GM12878 (cell line): ENCODE measurements around the gene TMEM174. TPM values are rescaled to one million over a fixed set of nuclear protein-coding genes. Genes with fewer than 3 reads are reported as not detected.

Experiments used
- ATAC-seq: fragments of 200-7000 bp; cut with Tn5 transposase; 3 replicates; pipeline ENCODE4 v1.9.1; 2020; ENCODE audit warnings: mild to moderate bottlenecking, moderate library complexity
- BruUV-seq: library from RNA; stranded (reverse); fragments of 400-500 nt; replicated peaks from 2 replicates; lab custom pipeline; 2021; lab: Mats Ljungman, UMichigan
- CTCF ChIA-PET: fragments of 300-600 bp; sonication (Branson Sonifier 250); formaldehyde crosslinking; extraction: SDS; loops from one replicate; lab custom pipeline; 2021; ENCODE audit warnings: inconsistent platforms; lab: Yijun Ruan, JAX
- POLR2A ChIA-PET: fragments of 350-600 bp; formaldehyde crosslinking; extraction: SDS; loops from one replicate; lab custom pipeline; 2021; ENCODE audit warnings: inconsistent platforms; lab: Charles Lee
- RAD21 ChIA-PET: fragments of 300-600 bp; sonication (Branson Sonifier 250); formaldehyde crosslinking; loops from one replicate; lab custom pipeline; 2023; ENCODE audit warnings: antibody characterized with exemption; ENCODE audit not compliant: unreplicated experiment; lab: Charles Lee
- SMC1A ChIA-PET: fragments of 300-600 bp; sonication (Branson Sonifier 250); formaldehyde crosslinking; loops from one replicate; lab custom pipeline; 2023; ENCODE audit not compliant: unreplicated experiment, uncharacterized antibody; lab: Charles Lee
- DNase-seq: peaks from one replicate; pipeline ENCODE4 v3.0.0-alpha.2; 2011; ENCODE audit warnings: low read depth, low spot score
- FAIRE-seq: peaks from 3 replicates; lab custom pipeline; 2011; peaks lifted over from hg19 to GRCh38; lab: Jason Lieb, UNC
- H2AFZ ChIP-seq: 2 replicates; pipeline ENCODE4 v1.6.0; 2011; ENCODE audit warnings: low read depth, low read length, control low read depth; ENCODE audit not compliant: control insufficient read depth
- H3K27ac ChIP-seq: 2 replicates; pipeline ENCODE4 v1.5.1; 2011; ENCODE audit warnings: control low read depth; ENCODE audit not compliant: control insufficient read depth, insufficient read depth
- H3K27me3 ChIP-seq, 2 experiments: replicated peaks in 1 of 2; 2 replicates each; pipeline versions ENCODE4 v1.6.0 to v1.6.1; 2011; ENCODE audit warnings: low read length in 1 of 2; ENCODE audit not compliant: control insufficient read depth in 2 of 2, insufficient read depth in 2 of 2
- H3K36me3 ChIP-seq, 2 experiments: 2 replicates each; pipeline ENCODE4 v1.5.1; 2011; ENCODE audit warnings: low read length in 1 of 2; ENCODE audit not compliant: control insufficient read depth in 2 of 2, insufficient read depth in 2 of 2
- H3K4me1 ChIP-seq: 2 replicates; pipeline ENCODE4 v1.6.1; 2011; ENCODE audit warnings: mild to moderate bottlenecking, low read length, moderate library complexity, mixed read lengths; ENCODE audit not compliant: control insufficient read depth, insufficient read depth
- H3K4me2 ChIP-seq: 2 replicates; pipeline ENCODE4 v1.6.0; 2011; ENCODE audit warnings: control low read depth; ENCODE audit not compliant: control insufficient read depth, insufficient read depth
- H3K4me3 ChIP-seq: fragments of 200-600 bp; sonication (generic); 2 replicates; pipeline ENCODE4 v1.5.1; 2016
- H3K79me2 ChIP-seq: 2 replicates; pipeline ENCODE4 v1.6.0; 2011; ENCODE audit warnings: low read length; ENCODE audit not compliant: control insufficient read depth, insufficient read depth
- H3K9ac ChIP-seq: 2 replicates; pipeline ENCODE4 v1.8.0; 2011; ENCODE audit warnings: low read length, control low read depth, mixed read lengths; ENCODE audit not compliant: control insufficient read depth, insufficient read depth
- H3K9me3 ChIP-seq: replicated peaks from 3 replicates; pipeline ENCODE4 v1.5.1; 2011; ENCODE audit warnings: mild to moderate bottlenecking, low read length; ENCODE audit not compliant: control insufficient read depth, insufficient read depth
- H4K20me1 ChIP-seq: 2 replicates; pipeline ENCODE4 v1.6.0; 2011; ENCODE audit not compliant: control insufficient read depth, insufficient read depth
- MTA3 ChIP-seq: IDR thresholded peaks from 2 replicates; pipeline ENCODE4 v1.6.1; 2012; ENCODE audit warnings: low read length, inconsistent platforms, borderline replicate concordance
- MYB ChIP-seq: fragments of 150-350 bp; IDR thresholded peaks from 2 replicates; pipeline ENCODE4 v1.6.1; 2014; ENCODE audit warnings: mild to moderate bottlenecking, low read depth, low read length, borderline replicate concordance
- RUNX3 ChIP-seq: IDR thresholded peaks from 2 replicates; pipeline ENCODE4 v1.6.1; 2012; ENCODE audit warnings: low read length, inconsistent platforms
- WGBS: methylation state at CpG from one replicate; pipeline ENCODE4 v1.1.6; 2016; ENCODE audit warnings: low lambda C conversion rate; ENCODE audit not compliant: insufficient replicate concordance, insufficient coverage; ENCODE audit errors: missing lambda C conversion rate; 5-methylcytosine and 5-hydroxymethylcytosine counted together
- in situ Hi-C: fragments of 300-500 bp; cut with MboI; formaldehyde crosslinking; loops from 9 replicates; pipeline ENCODE4 v1.14.3; 2018; ENCODE audit warnings: mixed read lengths
- intact Hi-C: fragments of 100-400 bp; cut with micrococcal nuclease; formaldehyde crosslinking; loops from one replicate; pipeline ENCODE4 v1.14.2; 2022; ENCODE audit not compliant: unreplicated experiment
- polyA plus RNA-seq, 11 experiments: library from polyadenylated mRNA; depleted of rRNA in 4 of 11; unstranded in 6 of 11; stranded (reverse) in 5 of 11; fragments of >200 nt; fragmentation: Nextera tagmentation in 4 of 11; fragmentation: Illumina TruSeq in 1 of 11; extraction: Ambion mirVana in 4 of 11; extraction: Trizol in 1 of 11; gene quantifications; 1 replicate in 1 of 11; 2 replicates in 10 of 11; pipeline versions ENCODE4 v1.2.1 to v1.2.3, GENCODE V29; 2011 to 2016; ENCODE audit warnings: inconsistent platforms in 2 of 11, missing spikeins in 2 of 11, low read depth in 1 of 11
- total RNA-seq, 4 experiments: library from RNA; depleted of rRNA in 3 of 4; stranded (reverse); fragments of >200 nt in 3 of 4; fragmentation: Illumina TruSeq in 1 of 4; extraction: Trizol in 1 of 4; gene quantifications; 2 replicates each; pipeline versions ENCODE4 v1.2.1 to v1.2.3, GENCODE V29; 2013 to 2021
- TF ChIP-seq, protein P1 (sequence below): fragments of 450-650 bp; IDR thresholded peaks from 2 replicates; pipeline ENCODE4 v1.6.1; 2017; ENCODE audit warnings: mild to moderate bottlenecking, low read depth, inconsistent platforms; ENCODE audit not compliant: poor library complexity, severe bottlenecking
- TF ChIP-seq, protein P2 (sequence below): fragments of 150-350 bp; IDR thresholded peaks from 2 replicates; pipeline ENCODE4 v1.6.1; 2016; ENCODE audit warnings: low read depth, low read length
- TF ChIP-seq, protein P3 (sequence below): fragments of 450-650 bp; IDR thresholded peaks from 2 replicates; pipeline ENCODE4 v1.6.1; 2014; ENCODE audit warnings: mild to moderate bottlenecking

The TMEM174 gene
- total and polyA plus RNA-seq, 10 of the 15 experiments (the other 5 are each of a cell fraction or from before 2014, with no cell fraction given), result not detected

DNA sequence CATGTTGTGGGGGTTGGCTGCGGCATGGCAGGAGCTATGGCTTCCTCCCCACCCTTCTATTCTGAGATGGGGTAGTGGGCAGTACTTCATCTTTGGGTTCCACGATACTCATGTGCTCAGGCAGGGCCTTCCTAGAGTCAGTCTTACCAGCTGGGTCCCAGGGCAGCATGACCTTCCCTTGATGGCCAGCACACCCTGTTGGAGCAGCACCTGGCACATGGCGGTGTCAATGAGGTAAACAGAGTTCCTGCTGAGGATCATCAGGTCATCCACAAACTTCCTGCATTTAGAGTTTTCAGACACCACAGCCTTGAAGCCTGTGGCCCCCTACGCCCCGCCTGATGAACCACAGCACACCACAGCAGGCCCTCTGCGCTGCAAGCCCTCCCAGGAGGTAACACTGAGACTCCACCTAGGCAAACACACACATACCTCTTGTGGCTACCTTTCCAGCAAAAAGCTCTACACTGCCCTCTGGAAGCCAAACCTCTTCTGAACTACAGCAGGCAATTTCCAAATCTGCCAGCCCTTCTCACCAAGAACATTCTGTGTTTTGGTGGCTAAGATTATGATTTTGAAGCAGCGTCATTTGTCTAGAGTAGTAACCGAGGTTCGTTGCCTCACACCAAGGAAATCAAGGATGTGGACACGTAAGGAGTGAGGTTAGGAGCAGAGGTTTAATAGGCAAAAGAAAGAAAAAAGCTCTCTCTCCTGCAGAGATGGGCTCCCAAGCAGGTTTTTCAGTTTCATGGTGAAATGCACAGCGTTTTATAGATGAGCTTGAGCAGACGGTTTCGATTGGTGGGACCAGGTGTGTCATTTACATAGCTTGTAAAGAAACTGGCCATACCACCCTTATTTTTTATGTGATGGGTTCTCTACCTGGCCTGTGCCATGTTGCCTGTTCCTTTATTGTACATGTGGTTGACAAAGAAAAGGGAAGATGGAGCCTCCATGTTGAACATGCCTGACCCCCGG lies 20.3 kb upstream of the TMEM174 start (continued):
- TF ChIP-seq, protein P1, sequence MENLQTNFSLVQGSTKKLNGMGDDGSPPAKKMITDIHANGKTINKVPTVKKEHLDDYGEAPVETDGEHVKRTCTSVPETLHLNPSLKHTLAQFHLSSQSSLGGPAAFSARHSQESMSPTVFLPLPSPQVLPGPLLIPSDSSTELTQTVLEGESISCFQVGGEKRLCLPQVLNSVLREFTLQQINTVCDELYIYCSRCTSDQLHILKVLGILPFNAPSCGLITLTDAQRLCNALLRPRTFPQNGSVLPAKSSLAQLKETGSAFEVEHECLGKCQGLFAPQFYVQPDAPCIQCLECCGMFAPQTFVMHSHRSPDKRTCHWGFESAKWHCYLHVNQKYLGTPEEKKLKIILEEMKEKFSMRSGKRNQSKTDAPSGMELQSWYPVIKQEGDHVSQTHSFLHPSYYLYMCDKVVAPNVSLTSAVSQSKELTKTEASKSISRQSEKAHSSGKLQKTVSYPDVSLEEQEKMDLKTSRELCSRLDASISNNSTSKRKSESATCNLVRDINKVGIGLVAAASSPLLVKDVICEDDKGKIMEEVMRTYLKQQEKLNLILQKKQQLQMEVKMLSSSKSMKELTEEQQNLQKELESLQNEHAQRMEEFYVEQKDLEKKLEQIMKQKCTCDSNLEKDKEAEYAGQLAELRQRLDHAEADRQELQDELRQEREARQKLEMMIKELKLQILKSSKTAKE, result no peak
- TF ChIP-seq, protein P2, sequence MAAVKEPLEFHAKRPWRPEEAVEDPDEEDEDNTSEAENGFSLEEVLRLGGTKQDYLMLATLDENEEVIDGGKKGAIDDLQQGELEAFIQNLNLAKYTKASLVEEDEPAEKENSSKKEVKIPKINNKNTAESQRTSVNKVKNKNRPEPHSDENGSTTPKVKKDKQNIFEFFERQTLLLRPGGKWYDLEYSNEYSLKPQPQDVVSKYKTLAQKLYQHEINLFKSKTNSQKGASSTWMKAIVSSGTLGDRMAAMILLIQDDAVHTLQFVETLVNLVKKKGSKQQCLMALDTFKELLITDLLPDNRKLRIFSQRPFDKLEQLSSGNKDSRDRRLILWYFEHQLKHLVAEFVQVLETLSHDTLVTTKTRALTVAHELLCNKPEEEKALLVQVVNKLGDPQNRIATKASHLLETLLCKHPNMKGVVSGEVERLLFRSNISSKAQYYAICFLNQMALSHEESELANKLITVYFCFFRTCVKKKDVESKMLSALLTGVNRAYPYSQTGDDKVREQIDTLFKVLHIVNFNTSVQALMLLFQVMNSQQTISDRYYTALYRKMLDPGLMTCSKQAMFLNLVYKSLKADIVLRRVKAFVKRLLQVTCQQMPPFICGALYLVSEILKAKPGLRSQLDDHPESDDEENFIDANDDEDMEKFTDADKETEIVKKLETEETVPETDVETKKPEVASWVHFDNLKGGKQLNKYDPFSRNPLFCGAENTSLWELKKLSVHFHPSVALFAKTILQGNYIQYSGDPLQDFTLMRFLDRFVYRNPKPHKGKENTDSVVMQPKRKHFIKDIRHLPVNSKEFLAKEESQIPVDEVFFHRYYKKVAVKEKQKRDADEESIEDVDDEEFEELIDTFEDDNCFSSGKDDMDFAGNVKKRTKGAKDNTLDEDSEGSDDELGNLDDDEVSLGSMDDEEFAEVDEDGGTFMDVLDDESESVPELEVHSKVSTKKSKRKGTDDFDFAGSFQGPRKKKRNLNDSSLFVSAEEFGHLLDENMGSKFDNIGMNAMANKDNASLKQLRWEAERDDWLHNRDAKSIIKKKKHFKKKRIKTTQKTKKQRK, result no peak
- TF ChIP-seq RUNX3 (no peak), MTA3 (no peak)

DNA sequence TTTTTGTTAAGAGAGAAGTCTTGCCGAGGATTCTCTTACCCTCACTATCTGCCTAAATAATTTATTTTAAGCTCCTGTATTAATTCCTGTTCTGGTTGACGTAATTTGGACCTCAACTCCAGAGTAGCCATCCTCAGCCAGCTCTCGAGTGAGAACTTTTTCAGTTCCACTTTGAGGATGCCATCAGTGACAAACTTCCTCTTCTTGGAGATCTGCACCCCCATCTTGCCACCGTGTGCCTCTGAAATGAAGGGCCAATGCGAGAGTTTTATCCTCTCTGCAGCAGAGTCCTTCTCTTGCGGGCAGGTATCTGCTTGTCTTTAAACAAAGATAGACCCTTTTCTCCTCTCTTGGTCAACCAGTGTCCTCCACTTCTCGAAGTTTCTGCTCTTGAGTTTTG lies 19.5 kb upstream of the TMEM174 start:
- in situ Hi-C loops (no loop called here), intact Hi-C loops (no loop called here)
- no peaks in the 10 kb centered on the region for H3K36me3 ChIP-seq
- CTCF ChIA-PET, result interaction anchor here (1.5 kb wide), 1 partner anchor 196 kb away, joined by 3 read pairs; no protein-coding TSS in a partner anchor
- ATAC-seq (no peak), FAIRE-seq (no peak), DNase-seq (no peak)
- no peaks in the 10 kb centered on the region for H3K9me3 ChIP-seq
- no peaks in the 10 kb centered on the region for H3K79me2 ChIP-seq
- SMC1A ChIA-PET, result interaction anchor here (0.8 to 0.9 kb wide), 2 partner anchors 17 to 27 kb away, joined by 3 to 5 read pairs; no protein-coding TSS in a partner anchor
- no peak overlapping the region for H3K4me3 ChIP-seq
- H2AFZ ChIP-seq, result no peak overlapping the region
- BruUV-seq, result no TSS peak
- H3K27me3 ChIP-seq, result peaks cover 2 to 3% of the 10 kb centered on the region in 2 experiments; a peak in 2 of 4 replicates
- H3K4me2 ChIP-seq, result no peak overlapping the region
- WGBS, result 7% methylated on average over 7 of the region's 7 CpGs
- POLR2A ChIA-PET, result no interaction called here
- no peaks in the 10 kb centered on the region for H4K20me1 ChIP-seq
- no peaks in the 10 kb centered on the region for H3K4me1 ChIP-seq
- H3K27ac ChIP-seq, result no peak overlapping the region
- TF ChIP-seq, protein P3, sequence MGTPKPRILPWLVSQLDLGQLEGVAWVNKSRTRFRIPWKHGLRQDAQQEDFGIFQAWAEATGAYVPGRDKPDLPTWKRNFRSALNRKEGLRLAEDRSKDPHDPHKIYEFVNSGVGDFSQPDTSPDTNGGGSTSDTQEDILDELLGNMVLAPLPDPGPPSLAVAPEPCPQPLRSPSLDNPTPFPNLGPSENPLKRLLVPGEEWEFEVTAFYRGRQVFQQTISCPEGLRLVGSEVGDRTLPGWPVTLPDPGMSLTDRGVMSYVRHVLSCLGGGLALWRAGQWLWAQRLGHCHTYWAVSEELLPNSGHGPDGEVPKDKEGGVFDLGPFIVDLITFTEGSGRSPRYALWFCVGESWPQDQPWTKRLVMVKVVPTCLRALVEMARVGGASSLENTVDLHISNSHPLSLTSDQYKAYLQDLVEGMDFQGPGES, result no peak
- no peak for TF ChIP-seq MYB
- RAD21 ChIA-PET, result no interaction called here
- no peak overlapping the region for H3K9ac ChIP-seq
